ENCODE results near the gene ATP6AP1.

ATP6AP1 gene

GRCh38 chrX:154434394-154435168, 6.1 kb downstream of the ATP6AP1 start:
- no peak for TF ChIP-seq CTCF (IDR thresholded peaks at IDR 0.05; ENCODE audit: insufficient read depth, low read depth, low read length, missing control alignments)
- no peak overlapping the region for H3K4me3 ChIP-seq (ENCODE audit: low read length)
- DNase-seq (ENCODE audit: low read depth): no peak

GRCh38 chrX:154435171-154435733, 6.8 kb downstream of the ATP6AP1 start:
- DNase-seq (ENCODE audit: low read depth): no peak
- no peak overlapping the region for H3K4me3 ChIP-seq (ENCODE audit: low read length)
- TF ChIP-seq CTCF (IDR thresholded peaks at IDR 0.05; ENCODE audit: insufficient read depth, low read depth, low read length, missing control alignments): no peak

DNA sequence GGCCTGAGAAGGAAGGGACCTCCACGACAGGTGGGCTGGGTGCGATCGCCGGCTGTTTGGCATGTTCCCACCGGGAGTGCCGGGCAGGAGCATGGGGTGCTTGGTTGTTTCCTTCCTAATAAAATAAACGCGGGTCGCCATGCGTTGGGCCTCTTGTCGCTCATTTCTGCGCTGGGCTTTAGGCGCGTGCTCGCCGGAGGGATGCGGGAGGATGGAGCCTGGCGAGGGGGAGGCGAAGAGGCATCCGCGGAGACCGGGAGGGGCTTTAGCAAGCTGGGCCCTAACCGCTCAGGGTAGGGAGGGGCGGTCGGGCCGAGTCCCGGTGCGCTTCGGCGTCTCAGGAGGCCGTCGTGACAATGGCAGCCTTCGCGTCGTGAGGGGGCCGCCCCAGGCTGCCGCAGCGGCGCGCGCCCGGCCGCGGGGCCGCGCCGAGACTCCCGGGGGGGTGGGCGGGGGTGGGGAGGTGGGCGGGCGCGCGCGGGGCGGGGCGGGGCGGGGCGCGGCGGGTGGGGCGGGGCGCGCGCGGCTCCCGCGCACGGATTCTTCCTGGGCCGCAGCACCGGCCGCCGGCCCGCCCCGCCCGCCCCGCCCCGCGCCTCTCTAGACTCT, 8.0 kb downstream of the ATP6AP1 start:
- DNase-seq (ENCODE audit: low read depth): peak; percentile 27
- H3K4me3 ChIP-seq (ENCODE audit: low read length): peak overlapping the region; percentile 22

DNA sequence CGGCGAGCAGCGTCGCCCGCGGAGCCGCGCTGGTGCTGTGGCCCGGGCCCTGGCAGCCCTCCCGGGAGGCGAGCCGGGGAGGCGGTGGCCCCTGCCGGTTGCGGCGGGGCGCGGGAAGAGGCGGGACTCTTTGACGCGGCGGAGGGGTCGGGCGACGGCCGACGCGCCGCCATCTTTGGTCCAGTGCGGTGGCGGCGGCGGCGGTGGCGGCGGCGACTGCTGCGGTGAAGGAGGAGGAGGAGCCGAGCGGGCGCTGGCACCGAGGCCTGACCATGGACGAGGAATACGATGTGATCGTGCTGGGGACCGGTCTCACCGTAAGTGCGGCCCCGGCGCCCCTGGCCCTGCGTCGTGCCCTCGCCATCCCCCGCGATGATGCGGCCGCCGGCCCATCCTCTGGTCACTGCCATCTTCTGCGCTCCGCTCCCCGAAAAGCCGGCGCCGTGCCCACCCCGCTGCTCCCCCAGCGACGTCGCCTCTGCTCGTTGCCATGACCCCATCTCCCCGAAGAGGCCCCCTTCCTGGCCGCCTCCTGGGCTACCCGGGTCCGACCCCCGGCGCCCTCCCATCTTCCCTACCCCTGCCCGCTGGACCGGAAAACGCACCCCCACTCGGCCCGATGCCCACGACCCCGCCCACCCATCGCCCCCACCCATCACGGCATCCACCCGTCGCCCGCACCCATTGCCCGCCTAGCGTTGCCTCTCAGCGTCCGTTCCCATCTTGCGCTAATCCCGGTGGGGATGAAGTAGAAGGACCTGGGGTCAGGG, 8.7 kb downstream of the ATP6AP1 start, which contains the start of gene GDI1:
TSS of gene GDI1 (plus strand) at position 172 of the 770 bp plus-strand sequence. CDS start at position 273, 101 bp downstream.
- no peak for TF ChIP-seq CTCF (IDR thresholded peaks at IDR 0.05; ENCODE audit: insufficient read depth, low read depth, low read length, missing control alignments)
- H3K4me3 ChIP-seq (ENCODE audit: low read length): peak within 1 kb of the TSS; percentile 57
- peak; percentile 43 for DNase-seq (ENCODE audit: low read depth)

More for the DNA sequence above, 8.0 kb downstream of the ATP6AP1 start:
- no peak for TF ChIP-seq CTCF (IDR thresholded peaks at IDR 0.05; ENCODE audit: insufficient read depth, low read depth, low read length, missing control alignments)

GRCh38 chrX:154437971-154438893, 9.8 kb downstream of the ATP6AP1 start:
- DNase-seq (ENCODE audit: low read depth): no peak
- TF ChIP-seq CTCF (IDR thresholded peaks at IDR 0.05; ENCODE audit: insufficient read depth, low read depth, low read length, missing control alignments): no peak
- peak overlapping the region; percentile 57 for H3K4me3 ChIP-seq (ENCODE audit: low read length)

DNA sequence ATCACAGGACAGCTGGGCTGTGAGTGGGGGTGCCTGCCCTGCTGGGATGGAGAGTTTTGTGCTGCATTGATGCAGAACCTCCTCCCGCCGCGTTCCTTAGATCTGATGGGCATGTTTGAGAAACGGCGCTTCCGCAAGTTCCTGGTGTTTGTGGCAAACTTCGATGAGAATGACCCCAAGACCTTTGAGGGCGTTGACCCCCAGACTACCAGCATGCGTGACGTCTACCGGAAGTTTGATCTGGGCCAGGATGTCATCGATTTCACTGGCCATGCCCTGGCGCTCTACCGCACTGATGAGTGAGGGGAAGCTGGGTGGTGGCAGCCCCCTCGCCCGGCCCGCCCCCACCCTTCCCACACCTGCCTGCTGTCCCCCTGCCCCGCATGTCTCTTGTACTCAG, 11.4 kb downstream of the ATP6AP1 start:
- no peak for DNase-seq (ENCODE audit: low read depth)
- no peak for TF ChIP-seq CTCF (IDR thresholded peaks at IDR 0.05; ENCODE audit: insufficient read depth, low read depth, low read length, missing control alignments)
- H3K4me3 ChIP-seq (ENCODE audit: low read length): no peak overlapping the region

All from epithelial cell of esophagus (primary cell).